Panc1 (cell line): ENCODE data around the gene ATPAF2. TPM values are rescaled to one million over a fixed set of nuclear protein-coding genes. Genes with fewer than 3 reads are reported as not detected.

Experiments used
- ATAC-seq: fragments of 200-7000 bp; cut with Tn5 transposase; 2 replicates; pipeline ENCODE4 v1.9.1; 2020; ENCODE audit warnings: mild to moderate bottlenecking, moderate library complexity
- BruUV-seq: library from RNA; stranded (reverse); fragments of 400-500 nt; replicated peaks from 2 replicates; lab custom pipeline; 2021; lab: Mats Ljungman, UMichigan
- CTCF ChIA-PET: fragments of 300-600 bp; sonication (Branson Sonifier 250); formaldehyde crosslinking; loops from one replicate; lab custom pipeline; 2022; ENCODE audit warnings: antibody characterized with exemption; lab: Charles Lee
- POLR2A ChIA-PET: fragments of 300-600 bp; sonication (Branson Sonifier 250); formaldehyde crosslinking; loops from one replicate; lab custom pipeline; 2022; ENCODE audit warnings: antibody characterized with exemption; lab: Charles Lee
- DNase-seq: peaks from one replicate; pipeline ENCODE4 v3.0.0-alpha.2; 2010; ENCODE audit warnings: low read depth, low spot score
- H3K27ac ChIP-seq: 2 replicates; pipeline ENCODE4 v1.5.1; 2011; ENCODE audit warnings: mild to moderate bottlenecking, low read length, inconsistent platforms
- H3K27me3 ChIP-seq: fragments of 200-500 bp; sonication (Bioruptor generic); 2 replicates; pipeline ENCODE4 v1.6.0; 2014; ENCODE audit warnings: low read length, inconsistent platforms; ENCODE audit not compliant: control insufficient read depth, insufficient read depth
- H3K36me3 ChIP-seq: fragments of 200-500 bp; sonication (Bioruptor generic); 2 replicates; pipeline ENCODE4 v1.5.1; 2014; ENCODE audit warnings: inconsistent platforms, mild to moderate bottlenecking, low read length, moderate library complexity; ENCODE audit not compliant: control insufficient read depth, insufficient read depth
- H3K4me1 ChIP-seq: 2 replicates; pipeline ENCODE4 v1.5.1; 2011; ENCODE audit warnings: inconsistent platforms, mild to moderate bottlenecking, low read length, moderate library complexity; ENCODE audit not compliant: control insufficient read depth, insufficient read depth
- H3K4me3 ChIP-seq, 2 experiments: 2 replicates each; pipeline ENCODE4 v1.5.1; 2011 to 2012; ENCODE audit warnings: low read depth in 2 of 2, low read length in 2 of 2, mild to moderate bottlenecking in 2 of 2, inconsistent platforms in 1 of 2, moderate library complexity in 1 of 2
- H3K9me3 ChIP-seq: fragments of 200-500 bp; sonication (Bioruptor generic); 2 replicates; pipeline ENCODE4 v1.5.1; 2014; ENCODE audit warnings: low read depth, mild to moderate bottlenecking, inconsistent platforms, low read length, moderate library complexity; ENCODE audit not compliant: control insufficient read depth, insufficient read depth
- CTCF ChIP-seq: fragments of 450-650 bp; IDR thresholded peaks from 2 replicates; pipeline ENCODE4 v1.5.1; 2017; ENCODE audit warnings: mild to moderate bottlenecking
- POLR2AphosphoS5 ChIP-seq: IDR thresholded peaks from 2 replicates; pipeline ENCODE4 v1.6.1; 2012; ENCODE audit warnings: mild to moderate bottlenecking, low read depth, low read length, moderate library complexity
- REST ChIP-seq, 2 experiments: IDR thresholded peaks; 2 replicates each; pipeline ENCODE4 v1.6.1; 2011 to 2012; ENCODE audit warnings: low read depth in 2 of 2, control low read depth in 1 of 2, low read length in 1 of 2, mild to moderate bottlenecking in 1 of 2, moderate library complexity in 1 of 2; ENCODE audit not compliant: insufficient read depth in 1 of 2
- SIN3A ChIP-seq: IDR thresholded peaks from 2 replicates; pipeline ENCODE4 v1.6.1; 2012; ENCODE audit warnings: low read depth, mild to moderate bottlenecking, low read length, moderate library complexity, borderline replicate concordance; ENCODE audit not compliant: insufficient read depth
- TCF7L2 ChIP-seq: IDR thresholded peaks from 2 replicates; pipeline ENCODE4 v1.6.1; 2011; ENCODE audit warnings: mild to moderate bottlenecking, low read depth, low read length, inconsistent platforms
- in situ Hi-C: cut with HindIII; loops from 2 replicates; pipeline ENCODE4 v1.10.0; 2016; ENCODE audit warnings: low sequenced_read_pairs, low pct_unique_long_range_greater_than_20kb
- intact Hi-C: fragments of 100-400 bp; cut with micrococcal nuclease; formaldehyde crosslinking; loops from one replicate; pipeline ENCODE4 v1.10.0; 2022; ENCODE audit not compliant: unreplicated experiment
- total RNA-seq: library from RNA; stranded (reverse); gene quantifications from one replicate; pipeline ENCODE4 v1.2.1, GENCODE V29; 2021; ENCODE audit not compliant: unreplicated experiment

The ATPAF2 gene
- total RNA-seq, 1 experiment from 2014 or later: 22.3 TPM

GRCh38 chr17:18055597-18055996, 16.6 kb upstream of the ATPAF2 start:
- Histone ChIP-seq H3K36me3 (peaks cover 5% of the 10 kb centered on the region), H3K9me3 (no peaks in the 10 kb centered on the region), H3K4me1 (no peaks in the 10 kb centered on the region), H3K27ac (no peak overlapping the region), H3K4me3 (no peak overlapping the region), H3K27me3 (no peaks in the 10 kb centered on the region)
- intact Hi-C loops (no loop called here), in situ Hi-C loops (no loop called here)
- BruUV-seq: no TSS peak
- ATAC-seq (no peak), DNase-seq (no peak)
- ChIA-PET POLR2A (no interaction called here), CTCF (no interaction called here)
- no peak for TF ChIP-seq POLR2AphosphoS5
- no peak for TF ChIP-seq SIN3A
- TF ChIP-seq TCF7L2: no peak
- no peak for TF ChIP-seq CTCF
- TF ChIP-seq REST (IDR thresholded peaks at IDR 0.05; ENCODE audit: insufficient read depth in 1 of 2, low read depth in 2 of 2, low read length in 1 of 2): no peak

GRCh38 chr17:18045691-18046350, 6.9 kb upstream of the ATPAF2 start:
- H3K9me3 ChIP-seq: no peaks in the 10 kb centered on the region
- no peak for ATAC-seq
- ChIA-PET POLR2A (no interaction called here), CTCF (no interaction called here)
- no peak for DNase-seq
- peaks cover 9% of the 10 kb centered on the region for H3K4me1 ChIP-seq
- H3K27ac ChIP-seq: no peak overlapping the region
- in situ Hi-C loops: no loop called here
- no peaks in the 10 kb centered on the region for H3K27me3 ChIP-seq
- H3K36me3 ChIP-seq: no peaks in the 10 kb centered on the region; the same call in 1 of the 2 replicates
- no peak overlapping the region for H3K4me3 ChIP-seq
- intact Hi-C loops: no loop called here
- no peak for TF ChIP-seq TCF7L2
- TF ChIP-seq REST (IDR thresholded peaks at IDR 0.05; ENCODE audit: insufficient read depth in 1 of 2, low read depth in 2 of 2, low read length in 1 of 2): no peak
- TF ChIP-seq POLR2AphosphoS5: no peak
- no peak for TF ChIP-seq CTCF
- TF ChIP-seq SIN3A: no peak
- BruUV-seq: no TSS peak
